GM23338 (cell line): ENCODE data around the gene SBF2. TPM values are rescaled to one million over a fixed set of nuclear protein-coding genes. Genes with fewer than 3 reads are reported as not detected.

Experiments
- ATAC-seq: fragments of 200-7000 bp; cut with Tn5 transposase; 3 replicates; pipeline ENCODE4 v1.9.1; 2020
- DNase-seq: peaks from one replicate; pipeline ENCODE4 v3.0.0-alpha.2; 2015; ENCODE audit warnings: low spot score
- H2AFZ ChIP-seq: fragments of 200-600 bp; sonication (generic); 2 replicates; pipeline ENCODE4 v1.8.0; 2016; ENCODE audit warnings: antibody characterized with exemption, mild to moderate bottlenecking, moderate library complexity
- H3F3A ChIP-seq: fragments of 200-600 bp; sonication (generic); replicated peaks from 2 replicates; pipeline ENCODE4 v1.8.0; 2017; ENCODE audit warnings: antibody characterized with exemption, mixed run types, low read depth
- H3K27ac ChIP-seq: fragments of 200-600 bp; sonication (generic); 2 replicates; pipeline ENCODE4 v1.6.1; 2016; ENCODE audit warnings: low read depth
- H3K27me3 ChIP-seq: fragments of 200-600 bp; sonication (generic); 2 replicates; pipeline ENCODE4 v1.8.0; 2016; ENCODE audit warnings: mild to moderate bottlenecking, mixed run types, moderate library complexity; ENCODE audit not compliant: insufficient read depth
- H3K36me3 ChIP-seq: fragments of 200-600 bp; sonication (generic); 2 replicates; pipeline ENCODE4 v1.8.0; 2016; ENCODE audit warnings: mild to moderate bottlenecking; ENCODE audit not compliant: insufficient read depth
- H3K4me1 ChIP-seq: fragments of 200-600 bp; sonication (generic); 2 replicates; pipeline ENCODE4 v1.8.0; 2016; ENCODE audit warnings: mild to moderate bottlenecking, moderate library complexity; ENCODE audit not compliant: insufficient read depth
- H3K4me2 ChIP-seq: fragments of 200-600 bp; sonication (generic); 2 replicates; pipeline ENCODE4 v1.7.1; 2017; ENCODE audit warnings: mixed run types
- H3K4me3 ChIP-seq: fragments of 200-600 bp; sonication (generic); 2 replicates; pipeline ENCODE4 v1.6.1; 2016; ENCODE audit warnings: mixed run types
- H3K79me2 ChIP-seq: fragments of 200-600 bp; sonication (generic); replicated peaks from 2 replicates; pipeline ENCODE4 v1.8.0; 2017; ENCODE audit warnings: mild to moderate bottlenecking; ENCODE audit not compliant: insufficient read depth
- H3K9me2 ChIP-seq: fragments of 200-600 bp; sonication (generic); 2 replicates; pipeline ENCODE4 v1.8.0; 2017; ENCODE audit not compliant: insufficient read depth
- H4K20me1 ChIP-seq: fragments of 200-600 bp; sonication (generic); replicated peaks from 2 replicates; pipeline ENCODE4 v1.8.0; 2017; ENCODE audit warnings: mild to moderate bottlenecking; ENCODE audit not compliant: insufficient read depth
- H3K27ac Mint-ChIP-seq: 2 replicates; pipeline ENCODE4 v1.8.0; 2020; ENCODE audit warnings: inconsistent platforms, mild to moderate bottlenecking, moderate library complexity, mixed read lengths
- H3K27me3 Mint-ChIP-seq: 3 replicates; pipeline ENCODE4 v1.8.0; 2022; ENCODE audit warnings: low read depth, mild to moderate bottlenecking, moderate library complexity, mixed read lengths, inconsistent platforms; ENCODE audit not compliant: insufficient read depth, poor library complexity
- H3K36me3 Mint-ChIP-seq: 3 replicates; pipeline ENCODE4 v1.8.0; 2021; ENCODE audit warnings: low read depth, mild to moderate bottlenecking, inconsistent platforms, moderate library complexity, mixed read lengths
- H3K4me1 Mint-ChIP-seq: 3 replicates; pipeline ENCODE4 v1.8.0; 2020; ENCODE audit warnings: mild to moderate bottlenecking, inconsistent platforms, mixed read lengths
- H3K4me3 Mint-ChIP-seq: 3 replicates; pipeline ENCODE4 v1.8.0; 2021; ENCODE audit warnings: moderate library complexity, mild to moderate bottlenecking, inconsistent platforms, mixed read lengths
- H3K9me3 Mint-ChIP-seq: 3 replicates; pipeline ENCODE4 v1.8.0; 2020; ENCODE audit warnings: moderate library complexity, mild to moderate bottlenecking, inconsistent platforms, mixed read lengths
- CREB1 ChIP-seq: fragments of 250-450 bp; sonication (Bioruptor Pico); IDR thresholded peaks from 2 replicates; pipeline ENCODE4 v1.5.0; 2020; ENCODE audit warnings: low read depth, mild to moderate bottlenecking, moderate library complexity
- CTCF ChIP-seq, 2 experiments: fragments of 200-600 bp in 1 of 2; sonication (generic) in 1 of 2; conservative IDR thresholded peaks; 2 replicates each; pipeline versions ENCODE4 v1.5.1 to v1.6.1; 2016 to 2017; ENCODE audit warnings: antibody characterized with exemption in 2 of 2, low read depth in 2 of 2, mild to moderate bottlenecking in 2 of 2, moderate library complexity in 1 of 2
- ETS1 ChIP-seq: IDR thresholded peaks from 2 replicates; pipeline ENCODE4 v1.6.1; 2016; ENCODE audit warnings: antibody characterized with exemption
- EZH2 ChIP-seq: fragments of 200-600 bp; sonication (generic); IDR thresholded peaks from one replicate; pipeline ENCODE4 v1.8.0; 2017; ENCODE audit warnings: antibody characterized with exemption, mild to moderate bottlenecking, low read depth; ENCODE audit not compliant: unreplicated experiment
- EZH2phosphoT487 ChIP-seq: fragments of 200-600 bp; sonication (generic); IDR thresholded peaks from one replicate; pipeline ENCODE4 v1.8.1; 2018; ENCODE audit warnings: antibody characterized with exemption; ENCODE audit not compliant: unreplicated experiment
- JUNB ChIP-seq: IDR thresholded peaks from one replicate; pipeline ENCODE4 v1.6.1; 2016; ENCODE audit warnings: antibody characterized with exemption; ENCODE audit not compliant: unreplicated experiment
- NANOG ChIP-seq: IDR thresholded peaks from 2 replicates; pipeline ENCODE4 v1.6.1; 2016; ENCODE audit warnings: antibody characterized with exemption, borderline replicate concordance
- POLR2AphosphoS5 ChIP-seq: IDR thresholded peaks from 2 replicates; pipeline ENCODE4 v1.6.1; 2016; ENCODE audit warnings: antibody characterized with exemption, low read depth
- REST ChIP-seq: IDR thresholded peaks from one replicate; pipeline ENCODE4 v1.6.1; 2018; ENCODE audit warnings: antibody characterized with exemption; ENCODE audit not compliant: unreplicated experiment
- ZNF114 ChIP-seq: fragments of 250-450 bp; sonication (Bioruptor Pico); IDR thresholded peaks from 2 replicates; pipeline ENCODE4 v1.5.0; 2020; ENCODE audit warnings: mild to moderate bottlenecking, moderate library complexity
- ZNF462 ChIP-seq: fragments of 250-450 bp; sonication (Bioruptor Pico); IDR thresholded peaks from 2 replicates; pipeline ENCODE4 v1.5.0; 2020; ENCODE audit warnings: mild to moderate bottlenecking, moderate library complexity
- polyA plus RNA-seq: library from polyadenylated mRNA; unstranded; fragments of >200 nt; fragmentation: Nextera tagmentation; extraction: Ambion mirVana; gene quantifications from 2 replicates; pipeline ENCODE4 v1.2.1, GENCODE V29; 2016
- total RNA-seq: library from RNA; depleted of rRNA; stranded (reverse); fragments of >200 nt; shearing (Covaris generic); gene quantifications from 2 replicates; pipeline ENCODE4 v1.2.3, GENCODE V29; 2014

Gene SBF2
- total and polyA plus RNA-seq, 2 experiments from 2014 or later: 25.6 to 53.5 TPM

- no peaks in the 10 kb centered on the region for H3K27me3 ChIP-seq
- no peaks in the 10 kb centered on the region for H3K36me3 Mint-ChIP-seq
- TF ChIP-seq CTCF (conservative IDR thresholded peaks at IDR 0.05; ENCODE audit: low read depth in 2 of 2) (no peak), EZH2 (no peak), ZNF114 (CRISPR knock-in tag) (no peak), ZNF462 (CRISPR knock-in tag) (no peak), POLR2AphosphoS5 (no peak), JUNB (no peak), EZH2phosphoT487 (no peak), ETS1 (no peak), CREB1 (CRISPR knock-in tag) (no peak), REST (no peak), NANOG (no peak)
Measured at GRCh38 chr11:9886595-9886994, 407.4 kb downstream of the SBF2 start.

More at GRCh38 chr11:9886595-9886994, 407.4 kb downstream of the SBF2 start:
- Histone ChIP-seq H3K27ac (no peak overlapping the region), H4K20me1 (no peaks in the 10 kb centered on the region), H3K9me2 (no peaks in the 10 kb centered on the region), H3K36me3 (no peaks in the 10 kb centered on the region), H3K4me1 (peaks cover 9% of the 10 kb centered on the region; the same call in 1 of the 2 replicates), H3K4me3 (no peak overlapping the region), H2AFZ (no peak overlapping the region), H3K79me2 (no peaks in the 10 kb centered on the region), H3K4me2 (no peak overlapping the region), H3F3A (no peaks in the 10 kb centered on the region)
- Mint-ChIP-seq H3K27me3 (no peaks in the 10 kb centered on the region), H3K4me3 (no peak overlapping the region), H3K9me3 (no peaks in the 10 kb centered on the region), H3K27ac (no peak overlapping the region), H3K4me1 (peaks cover 13% of the 10 kb centered on the region)
- no peak for DNase-seq
- no peak for ATAC-seq
